Measurements from ENCODE around the gene UBIAD1. TPM values are rescaled to one million over a fixed set of nuclear protein-coding genes. Genes with fewer than 3 reads are reported as not detected.

The UBIAD1 gene
- total RNA-seq, 1 donor: 11.7 TPM

DNA sequence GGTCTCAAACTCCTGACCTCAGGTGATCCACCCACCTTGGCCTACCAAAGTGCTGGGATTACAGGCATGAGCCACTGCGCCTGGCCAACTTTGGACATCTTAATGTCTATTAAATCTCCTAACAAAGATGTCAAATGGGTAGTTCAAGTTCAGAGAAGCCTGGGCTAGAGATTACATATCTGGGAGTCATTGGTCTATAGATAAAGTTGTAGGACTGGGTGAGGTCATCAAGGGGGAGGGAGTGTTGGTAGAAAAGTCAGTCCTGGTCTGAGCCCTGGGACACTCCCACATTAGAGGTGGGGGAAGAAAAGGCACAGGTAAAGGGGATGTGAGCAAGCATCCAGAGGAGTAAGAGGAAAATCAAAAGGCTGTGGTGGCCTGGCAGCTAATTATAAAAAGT is 6.6 kb downstream of the UBIAD1 start:
- TF ChIP-seq, protein P1, sequence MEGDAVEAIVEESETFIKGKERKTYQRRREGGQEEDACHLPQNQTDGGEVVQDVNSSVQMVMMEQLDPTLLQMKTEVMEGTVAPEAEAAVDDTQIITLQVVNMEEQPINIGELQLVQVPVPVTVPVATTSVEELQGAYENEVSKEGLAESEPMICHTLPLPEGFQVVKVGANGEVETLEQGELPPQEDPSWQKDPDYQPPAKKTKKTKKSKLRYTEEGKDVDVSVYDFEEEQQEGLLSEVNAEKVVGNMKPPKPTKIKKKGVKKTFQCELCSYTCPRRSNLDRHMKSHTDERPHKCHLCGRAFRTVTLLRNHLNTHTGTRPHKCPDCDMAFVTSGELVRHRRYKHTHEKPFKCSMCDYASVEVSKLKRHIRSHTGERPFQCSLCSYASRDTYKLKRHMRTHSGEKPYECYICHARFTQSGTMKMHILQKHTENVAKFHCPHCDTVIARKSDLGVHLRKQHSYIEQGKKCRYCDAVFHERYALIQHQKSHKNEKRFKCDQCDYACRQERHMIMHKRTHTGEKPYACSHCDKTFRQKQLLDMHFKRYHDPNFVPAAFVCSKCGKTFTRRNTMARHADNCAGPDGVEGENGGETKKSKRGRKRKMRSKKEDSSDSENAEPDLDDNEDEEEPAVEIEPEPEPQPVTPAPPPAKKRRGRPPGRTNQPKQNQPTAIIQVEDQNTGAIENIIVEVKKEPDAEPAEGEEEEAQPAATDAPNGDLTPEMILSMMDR (IDR thresholded peaks at IDR 0.05; ENCODE audit: insufficient read depth, low read length): no peak
- no peak for DNase-seq (ENCODE audit: low read depth)
- no peak overlapping the region for H3K4me3 ChIP-seq (ENCODE audit: low read depth, low read length)

DNA sequence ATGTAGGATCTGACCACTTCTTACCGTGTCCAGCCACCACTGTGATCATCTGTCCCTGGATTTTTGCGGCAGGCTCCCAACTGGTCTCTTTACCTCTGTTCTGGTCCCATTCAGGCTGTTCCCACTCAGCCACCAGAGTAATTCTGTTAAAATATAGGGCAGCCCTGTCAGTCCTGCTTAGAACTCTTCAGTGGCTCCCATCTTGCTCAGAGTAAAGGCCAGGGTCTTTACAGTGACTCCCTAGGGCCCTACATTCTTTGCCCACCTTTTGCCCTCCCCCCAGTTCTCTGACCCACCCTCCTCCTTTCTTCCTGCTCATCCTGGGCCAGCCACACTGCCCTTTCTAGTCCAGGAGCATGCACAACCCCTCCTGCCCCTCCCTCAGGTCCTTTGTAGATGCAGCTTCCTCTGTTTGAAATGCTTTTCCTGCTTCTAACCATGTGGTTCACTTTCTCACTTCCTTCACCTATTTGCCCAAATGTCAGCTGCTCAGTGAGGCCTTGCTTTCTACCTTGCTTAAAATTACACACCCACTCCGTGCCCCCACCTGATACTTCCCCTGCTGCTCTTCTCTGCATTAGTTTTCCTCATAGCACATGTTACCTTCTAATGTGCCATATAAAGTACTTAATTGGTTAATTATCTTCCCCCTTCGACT is 7.8 kb downstream of the UBIAD1 start:
- TF ChIP-seq, protein P1 (IDR thresholded peaks at IDR 0.05; ENCODE audit: insufficient read depth, low read length): no peak
- H3K4me3 ChIP-seq (ENCODE audit: low read depth, low read length): no peak overlapping the region
- DNase-seq (ENCODE audit: low read depth): no peak

- no peak overlapping the region for H3K4me3 ChIP-seq (ENCODE audit: low read depth, low read length)
- DNase-seq (ENCODE audit: low read depth): peak; percentile 100
- TF ChIP-seq, protein P1 (IDR thresholded peaks at IDR 0.05; ENCODE audit: insufficient read depth, low read length): no peak
These were observed 8.7 kb downstream of the UBIAD1 start for GRCh38 chr1:11281518-11282331.

- TF ChIP-seq, protein P1 (IDR thresholded peaks at IDR 0.05; ENCODE audit: insufficient read depth, low read length): no peak
- no peak for DNase-seq (ENCODE audit: low read depth)
- H3K4me3 ChIP-seq (ENCODE audit: low read depth, low read length): no peak overlapping the region
These were observed 10.2 kb downstream of the UBIAD1 start for GRCh38 chr1:11283151-11283550.

DNA sequence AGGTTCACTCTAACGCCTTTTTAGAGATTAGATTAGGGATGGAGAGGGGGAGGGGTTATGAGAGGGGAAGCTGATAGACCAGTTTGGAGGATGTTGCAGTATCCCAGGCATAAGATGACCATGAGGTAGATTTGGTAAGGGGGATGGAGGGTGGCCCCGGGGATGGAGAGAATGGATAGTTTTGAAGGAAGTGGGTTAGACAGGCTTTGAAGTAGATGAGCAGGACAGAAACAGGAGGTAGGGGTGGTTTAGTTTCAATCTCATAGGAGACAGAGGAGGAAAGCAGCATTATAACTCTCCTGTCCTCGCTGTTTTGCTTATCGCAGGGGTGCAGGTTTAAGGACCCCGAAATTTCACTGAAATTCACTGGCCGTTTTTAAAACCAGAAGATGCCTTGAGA is 11.8 kb downstream of the UBIAD1 start:
- no peak for DNase-seq (ENCODE audit: low read depth)
- TF ChIP-seq, protein P1 (IDR thresholded peaks at IDR 0.05; ENCODE audit: insufficient read depth, low read length): no peak
- H3K4me3 ChIP-seq (ENCODE audit: low read depth, low read length): no peak overlapping the region

DNA sequence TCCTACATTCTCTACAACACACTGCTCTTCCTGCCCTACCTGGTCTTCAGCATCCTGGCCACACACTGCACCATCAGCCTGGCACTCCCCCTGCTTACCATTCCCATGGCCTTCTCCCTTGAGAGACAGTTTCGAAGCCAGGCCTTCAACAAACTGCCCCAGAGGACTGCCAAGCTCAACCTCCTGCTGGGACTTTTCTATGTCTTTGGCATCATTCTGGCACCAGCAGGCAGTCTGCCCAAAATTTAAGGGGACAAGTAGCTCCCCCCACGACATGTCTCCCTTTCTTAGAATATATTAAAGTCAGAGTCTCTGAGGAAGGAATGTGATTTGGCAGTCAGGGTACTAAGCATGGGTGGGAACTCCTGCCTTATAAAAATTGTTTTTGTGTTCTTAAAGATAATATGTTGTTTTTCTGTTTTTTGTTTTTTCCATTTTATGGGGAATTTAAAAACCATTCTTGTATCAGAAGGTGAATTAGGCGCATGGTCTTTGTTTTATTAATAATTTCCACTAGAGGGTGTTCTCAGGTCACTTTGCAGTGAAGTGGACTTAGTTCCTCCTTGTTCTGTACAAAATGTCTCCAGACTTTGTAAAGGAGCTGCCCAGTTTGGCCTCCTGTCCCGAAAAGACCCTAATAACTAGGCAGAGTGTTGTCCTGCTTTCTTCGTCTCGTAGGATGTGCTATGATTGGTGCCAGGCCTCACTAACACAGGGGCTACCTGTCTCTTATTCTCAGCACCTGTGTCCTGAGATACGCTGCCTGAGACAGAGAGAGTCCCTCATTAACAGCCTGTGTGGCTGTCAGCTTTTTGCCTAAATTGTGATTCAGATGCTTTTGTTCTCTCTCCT is 13.1 kb downstream of the UBIAD1 start:
- TF ChIP-seq, protein P1 (IDR thresholded peaks at IDR 0.05; ENCODE audit: insufficient read depth, low read length): peak; percentile 34
- DNase-seq (ENCODE audit: low read depth): peak; percentile 49
- no peak overlapping the region for H3K4me3 ChIP-seq (ENCODE audit: low read depth, low read length)
